Measurements from ENCODE around the gene SRGAP2. TPM values are rescaled to one million over a fixed set of nuclear protein-coding genes. Genes with fewer than 3 reads are reported as not detected.
"Not testable (repeated sequence)": the region's sequence is repeated elsewhere in the genome, so short reads cannot be mapped to it uniquely, and the experiment has no call there.

Gene SRGAP2
- polyA plus RNA-seq, 1 donor from 2014 or later: 18.5 TPM

GRCh38 chr1:206195182-206195581 lies 8.2 kb upstream of the SRGAP2 start:
- not testable (repeated sequence) for H3K27ac ChIP-seq (ENCODE audit: low read length); H3K9me2 ChIP-seq (ENCODE audit: insufficient read depth, low read length); H3K27me3 ChIP-seq (ENCODE audit: insufficient read depth, low read depth, low read length); H3K9ac ChIP-seq (ENCODE audit: low read length); H3K79me2 ChIP-seq (replicated peaks; ENCODE audit: insufficient read depth, low read length); H3K4me3 ChIP-seq (ENCODE audit: low read length); H2AFZ ChIP-seq (ENCODE audit: low read depth, low read length); H3K4me2 ChIP-seq (ENCODE audit: low read length); H4K20me1 ChIP-seq (ENCODE audit: insufficient read depth); H3K36me3 ChIP-seq (ENCODE audit: insufficient read depth, low read length); H3F3A ChIP-seq (ENCODE audit: insufficient read depth, low read length, poor library complexity, severe bottlenecking); H3K9me3 ChIP-seq (ENCODE audit: low read length)

- not testable (repeated sequence) for H3K9ac ChIP-seq (ENCODE audit: low read length); H3K9me2 ChIP-seq (ENCODE audit: insufficient read depth, low read length); H2AFZ ChIP-seq (ENCODE audit: low read depth, low read length); H3K9me3 ChIP-seq (ENCODE audit: low read length); H3K4me2 ChIP-seq (ENCODE audit: low read length); H3F3A ChIP-seq (ENCODE audit: insufficient read depth, low read length, poor library complexity, severe bottlenecking); H3K27ac ChIP-seq (ENCODE audit: low read length); H4K20me1 ChIP-seq (ENCODE audit: insufficient read depth); H3K36me3 ChIP-seq (ENCODE audit: insufficient read depth, low read length); H3K4me3 ChIP-seq (ENCODE audit: low read length); H3K27me3 ChIP-seq (ENCODE audit: insufficient read depth, low read depth, low read length); H3K79me2 ChIP-seq (replicated peaks; ENCODE audit: insufficient read depth, low read length)
These were observed 6.5 kb upstream of the SRGAP2 start for GRCh38 chr1:206196748-206197424.

DNA sequence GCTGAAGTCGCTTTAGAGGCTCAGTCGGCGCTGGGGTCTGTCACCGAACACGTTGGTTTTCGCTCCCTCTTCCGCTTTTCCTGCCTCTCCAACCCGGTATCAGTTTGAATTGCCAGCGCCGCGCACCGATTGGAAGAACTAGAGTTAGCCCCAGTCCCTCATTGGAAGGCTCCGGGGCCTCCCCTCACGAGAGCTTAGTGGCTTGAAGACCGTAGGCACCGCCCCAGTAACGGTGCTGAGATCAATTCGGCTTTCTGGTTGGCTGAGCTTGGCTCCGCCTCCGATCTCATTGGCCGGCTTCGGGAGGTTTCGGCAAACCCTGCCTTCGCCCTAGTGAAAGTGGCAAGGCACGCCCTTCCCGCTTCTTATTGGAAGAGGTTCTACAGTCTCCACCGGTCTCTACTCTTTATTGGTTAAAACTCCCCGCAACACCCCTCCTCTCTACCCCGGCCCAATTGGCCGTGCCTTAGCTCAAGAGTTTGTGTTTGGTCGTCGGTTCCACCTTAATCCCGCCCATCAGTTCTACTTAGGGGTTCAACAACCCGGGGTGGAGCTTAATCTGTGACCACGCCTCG lies 465 bp upstream of the SRGAP2 start, which contains the start of gene FAM72A:
Gene FAM72A, minus strand, starts transcription at position 51 of the 575 bp plus-strand sequence. CDS start 814 bp downstream, outside the sequence.
- Histone ChIP-seq H3K9ac (ENCODE audit: low read length) (peak within 1 kb of the TSS; percentile 54), H3K27ac (ENCODE audit: low read length) (peak within 1 kb of the TSS; percentile 60), H3K4me3 (ENCODE audit: low read length) (peak within 1 kb of the TSS; percentile 58)
- H3K4me2 ChIP-seq (ENCODE audit: low read length); H3F3A ChIP-seq (ENCODE audit: insufficient read depth, low read length, poor library complexity, severe bottlenecking); H3K9me2 ChIP-seq (ENCODE audit: insufficient read depth, low read length); H3K9me3 ChIP-seq (ENCODE audit: low read length); H3K27me3 ChIP-seq (ENCODE audit: insufficient read depth, low read depth, low read length); H3K79me2 ChIP-seq (replicated peaks; ENCODE audit: insufficient read depth, low read length); H3K36me3 ChIP-seq (ENCODE audit: insufficient read depth, low read length); H2AFZ ChIP-seq (ENCODE audit: low read depth, low read length); H4K20me1 ChIP-seq (ENCODE audit: insufficient read depth): not testable (repeated sequence)
- TF ChIP-seq CTCF (IDR thresholded peaks at IDR 0.05; ENCODE audit: poor library complexity, severe bottlenecking) (peak; percentile 23), MXI1 (conservative IDR thresholded peaks at IDR 0.05; ENCODE audit: poor library complexity, severe bottlenecking) (peak; percentile 72)

GRCh38 chr1:206204159-206204511 lies 794 bp downstream of the SRGAP2 start:
- not testable (repeated sequence) for H3K9me3 ChIP-seq (ENCODE audit: low read length); H3K27ac ChIP-seq (ENCODE audit: low read length); H3F3A ChIP-seq (ENCODE audit: insufficient read depth, low read length, poor library complexity, severe bottlenecking); H3K9me2 ChIP-seq (ENCODE audit: insufficient read depth, low read length); H3K4me2 ChIP-seq (ENCODE audit: low read length); H3K9ac ChIP-seq (ENCODE audit: low read length); H3K27me3 ChIP-seq (ENCODE audit: insufficient read depth, low read depth, low read length); H2AFZ ChIP-seq (ENCODE audit: low read depth, low read length); H4K20me1 ChIP-seq (ENCODE audit: insufficient read depth); H3K36me3 ChIP-seq (ENCODE audit: insufficient read depth, low read length); H3K79me2 ChIP-seq (replicated peaks; ENCODE audit: insufficient read depth, low read length)
- H3K4me3 ChIP-seq (ENCODE audit: low read length): peak overlapping the region; percentile 52

DNA sequence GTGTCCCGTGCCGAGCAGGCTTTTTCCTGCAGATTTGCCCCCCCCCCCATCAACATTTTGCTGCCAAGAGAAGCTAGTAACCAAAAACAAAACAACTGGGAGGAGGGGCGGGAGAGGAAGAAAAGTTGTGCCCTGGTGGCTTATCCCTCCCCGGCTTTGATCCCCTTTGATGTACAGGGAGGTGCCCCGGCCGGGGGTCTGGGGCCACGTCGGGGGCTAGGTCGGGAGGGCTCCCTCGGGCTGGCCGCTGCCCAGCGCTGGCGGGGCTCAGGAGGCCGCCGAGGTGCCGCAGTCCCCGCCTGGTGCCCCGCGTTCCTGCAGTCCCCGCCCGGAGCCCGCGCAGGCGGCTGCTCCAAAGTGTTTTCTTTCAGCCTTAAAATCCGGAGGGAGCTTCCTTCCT lies 1.5 kb downstream of the SRGAP2 start:
- Histone ChIP-seq H3K4me3 (ENCODE audit: low read length) (peak overlapping the region; percentile 58), H3K9ac (ENCODE audit: low read length) (peak overlapping the region; percentile 44)
- H3K36me3 ChIP-seq (ENCODE audit: insufficient read depth, low read length); H3K9me3 ChIP-seq (ENCODE audit: low read length); H3F3A ChIP-seq (ENCODE audit: insufficient read depth, low read length, poor library complexity, severe bottlenecking); H3K4me2 ChIP-seq (ENCODE audit: low read length); H3K79me2 ChIP-seq (replicated peaks; ENCODE audit: insufficient read depth, low read length); H3K27me3 ChIP-seq (ENCODE audit: insufficient read depth, low read depth, low read length); H3K27ac ChIP-seq (ENCODE audit: low read length); H2AFZ ChIP-seq (ENCODE audit: low read depth, low read length); H4K20me1 ChIP-seq (ENCODE audit: insufficient read depth); H3K9me2 ChIP-seq (ENCODE audit: insufficient read depth, low read length): not testable (repeated sequence)

- H3K27ac ChIP-seq (ENCODE audit: low read length); H3K36me3 ChIP-seq (ENCODE audit: insufficient read depth, low read length); H3K27me3 ChIP-seq (ENCODE audit: insufficient read depth, low read depth, low read length); H3K9me2 ChIP-seq (ENCODE audit: insufficient read depth, low read length); H3F3A ChIP-seq (ENCODE audit: insufficient read depth, low read length, poor library complexity, severe bottlenecking); H3K4me2 ChIP-seq (ENCODE audit: low read length); H3K9ac ChIP-seq (ENCODE audit: low read length); H3K79me2 ChIP-seq (replicated peaks; ENCODE audit: insufficient read depth, low read length); H3K9me3 ChIP-seq (ENCODE audit: low read length); H2AFZ ChIP-seq (ENCODE audit: low read depth, low read length); H4K20me1 ChIP-seq (ENCODE audit: insufficient read depth): not testable (repeated sequence)
- H3K4me3 ChIP-seq (ENCODE audit: low read length): peak overlapping the region; percentile 50
These were observed 2.2 kb downstream of the SRGAP2 start for GRCh38 chr1:206205569-206205968.

DNA sequence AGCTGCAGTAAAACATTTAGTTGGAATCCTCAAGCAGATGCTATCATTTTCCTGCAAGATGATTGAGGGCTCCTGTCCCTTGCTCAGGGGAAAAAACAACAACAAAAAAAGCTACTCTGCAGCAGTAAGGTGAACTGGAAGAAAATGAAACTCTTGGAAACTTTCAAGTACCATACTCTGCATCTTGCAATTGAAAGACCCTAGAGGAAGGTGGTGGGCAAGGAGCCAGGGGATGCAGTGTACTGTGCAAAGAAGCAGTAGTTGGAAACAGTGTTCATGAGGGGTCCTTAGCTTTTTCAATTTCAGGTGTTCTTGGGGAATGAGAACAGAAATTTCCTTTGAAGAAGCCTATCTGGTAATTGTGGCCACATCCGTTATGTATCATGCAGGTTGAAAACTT lies 7.5 kb downstream of the SRGAP2 start:
- not testable (repeated sequence) for H2AFZ ChIP-seq (ENCODE audit: low read depth, low read length); H3K36me3 ChIP-seq (ENCODE audit: insufficient read depth, low read length); H3K27me3 ChIP-seq (ENCODE audit: insufficient read depth, low read depth, low read length); H3F3A ChIP-seq (ENCODE audit: insufficient read depth, low read length, poor library complexity, severe bottlenecking); H3K4me3 ChIP-seq (ENCODE audit: low read length); H3K9me3 ChIP-seq (ENCODE audit: low read length); H3K9me2 ChIP-seq (ENCODE audit: insufficient read depth, low read length); H3K27ac ChIP-seq (ENCODE audit: low read length); H3K4me2 ChIP-seq (ENCODE audit: low read length); H3K9ac ChIP-seq (ENCODE audit: low read length); H4K20me1 ChIP-seq (ENCODE audit: insufficient read depth); H3K79me2 ChIP-seq (replicated peaks; ENCODE audit: insufficient read depth, low read length)
